PC-9 (cell line): ENCODE data around the gene IFT81. TPM values are rescaled to one million over a fixed set of nuclear protein-coding genes. Genes with fewer than 3 reads are reported as not detected.

Experiments used
- BruUV-seq: library from RNA; stranded (reverse); fragments of 400-500 nt; replicated peaks from 2 replicates; lab custom pipeline; 2021; lab: Mats Ljungman, UMichigan
- CTCF ChIA-PET: fragments of 300-600 bp; sonication (Branson Sonifier 250); formaldehyde crosslinking; loops from one replicate; lab custom pipeline; 2022; ENCODE audit warnings: antibody characterized with exemption; lab: Charles Lee
- POLR2A ChIA-PET: fragments of 300-600 bp; sonication (Branson Sonifier 250); formaldehyde crosslinking; loops from one replicate; lab custom pipeline; 2022; ENCODE audit warnings: antibody characterized with exemption; ENCODE audit not compliant: unreplicated experiment; lab: Charles Lee
- DNase-seq, 2 experiments: peaks; one replicate each; pipeline versions ENCODE4 v3.0.0 to v3.0.0-alpha.2; 2015 to 2022; ENCODE audit warnings: mixed read lengths in 1 of 2
- H2AFZ ChIP-seq: fragments of 200-600 bp; sonication (generic); 2 replicates; pipeline ENCODE4 v1.8.1; 2017; ENCODE audit warnings: antibody characterized with exemption
- H3F3A ChIP-seq: fragments of 200-600 bp; sonication (generic); 2 replicates; pipeline ENCODE4 v1.8.1; 2017; ENCODE audit warnings: antibody characterized with exemption, mild to moderate bottlenecking, low read depth; ENCODE audit not compliant: insufficient read depth
- H3K27ac ChIP-seq: fragments of 200-600 bp; sonication (generic); 2 replicates; pipeline ENCODE4 v1.6.1; 2016; ENCODE audit warnings: mixed run types
- H3K27me3 ChIP-seq: fragments of 200-600 bp; sonication (generic); 2 replicates; pipeline ENCODE4 v1.6.1; 2016; ENCODE audit warnings: low read depth, mixed run types; ENCODE audit not compliant: insufficient read depth
- H3K36me3 ChIP-seq: fragments of 200-600 bp; sonication (generic); 2 replicates; pipeline ENCODE4 v1.6.1; 2016; ENCODE audit warnings: low read depth, mixed run types
- H3K4me1 ChIP-seq: fragments of 200-600 bp; sonication (generic); replicated peaks from 2 replicates; pipeline ENCODE4 v1.6.1; 2016; ENCODE audit warnings: mixed run types; ENCODE audit not compliant: insufficient read depth
- H3K4me2 ChIP-seq: fragments of 200-600 bp; sonication (generic); 2 replicates; pipeline ENCODE4 v1.6.1; 2017; ENCODE audit warnings: mixed run types
- H3K4me3 ChIP-seq: fragments of 200-600 bp; sonication (generic); 2 replicates; pipeline ENCODE4 v1.6.1; 2016; ENCODE audit warnings: mixed run types
- H3K79me2 ChIP-seq: fragments of 200-600 bp; sonication (generic); 2 replicates; pipeline ENCODE4 v1.6.1; 2017; ENCODE audit warnings: low read depth, mixed run types
- H3K9me2 ChIP-seq: fragments of 200-600 bp; sonication (generic); 2 replicates; pipeline ENCODE4 v1.8.1; 2017; ENCODE audit warnings: mild to moderate bottlenecking; ENCODE audit not compliant: insufficient read depth
- H3K9me3 ChIP-seq: fragments of 200-600 bp; sonication (generic); 2 replicates; pipeline ENCODE4 v1.8.1; 2016; ENCODE audit warnings: low read depth; ENCODE audit not compliant: insufficient read depth
- H4K20me1 ChIP-seq: fragments of 200-600 bp; sonication (generic); 2 replicates; pipeline ENCODE4 v1.8.1; 2017; ENCODE audit not compliant: insufficient read depth
- CTCF ChIP-seq: fragments of 200-600 bp; sonication (generic); conservative IDR thresholded peaks from 2 replicates; pipeline ENCODE4 v1.6.1; 2017; ENCODE audit warnings: mixed run types, antibody characterized with exemption, mild to moderate bottlenecking, moderate library complexity
- EZH2 ChIP-seq: fragments of 200-600 bp; sonication (generic); IDR thresholded peaks from 2 replicates; pipeline ENCODE4 v1.8.0; 2017; ENCODE audit warnings: antibody characterized with exemption, low read depth
- intact Hi-C: fragments of 100-400 bp; cut with micrococcal nuclease; formaldehyde crosslinking; loops from one replicate; pipeline ENCODE4 v1.10.0; 2022; ENCODE audit not compliant: unreplicated experiment
- total RNA-seq: library from RNA; stranded (reverse); gene quantifications from 2 replicates; pipeline ENCODE4 v1.2.3, GENCODE V29; 2021

Gene IFT81
- total RNA-seq, 1 experiment from 2014 or later, result 19.3 TPM

- Histone ChIP-seq H3K4me3 (no peak overlapping the region), H3K9me3 (no peaks in the 10 kb centered on the region), H4K20me1 (no peaks in the 10 kb centered on the region), H3K9me2 (no peaks in the 10 kb centered on the region), H3K27me3 (no peaks in the 10 kb centered on the region; the same call in 1 of the 2 replicates), H3K36me3 (no peaks in the 10 kb centered on the region), H3F3A (no peaks in the 10 kb centered on the region), H3K27ac (no peak overlapping the region), H2AFZ (no peak overlapping the region), H3K79me2 (no peaks in the 10 kb centered on the region), H3K4me2 (no peak overlapping the region), H3K4me1 (no peaks in the 10 kb centered on the region)
- ChIA-PET CTCF (no interaction called here), POLR2A (interaction anchor here (0.6 kb wide), 1 partner anchor 48 kb away, joined by 4 read pairs; no protein-coding TSS in a partner anchor)
- no TSS peak for BruUV-seq
- DNase-seq, result no peak
- intact Hi-C loops, result no loop called here
- TF ChIP-seq EZH2 (no peak), CTCF (no peak)
Measured at GRCh38 chr12:110093631-110094311, 30.4 kb upstream of the IFT81 start.

DNA sequence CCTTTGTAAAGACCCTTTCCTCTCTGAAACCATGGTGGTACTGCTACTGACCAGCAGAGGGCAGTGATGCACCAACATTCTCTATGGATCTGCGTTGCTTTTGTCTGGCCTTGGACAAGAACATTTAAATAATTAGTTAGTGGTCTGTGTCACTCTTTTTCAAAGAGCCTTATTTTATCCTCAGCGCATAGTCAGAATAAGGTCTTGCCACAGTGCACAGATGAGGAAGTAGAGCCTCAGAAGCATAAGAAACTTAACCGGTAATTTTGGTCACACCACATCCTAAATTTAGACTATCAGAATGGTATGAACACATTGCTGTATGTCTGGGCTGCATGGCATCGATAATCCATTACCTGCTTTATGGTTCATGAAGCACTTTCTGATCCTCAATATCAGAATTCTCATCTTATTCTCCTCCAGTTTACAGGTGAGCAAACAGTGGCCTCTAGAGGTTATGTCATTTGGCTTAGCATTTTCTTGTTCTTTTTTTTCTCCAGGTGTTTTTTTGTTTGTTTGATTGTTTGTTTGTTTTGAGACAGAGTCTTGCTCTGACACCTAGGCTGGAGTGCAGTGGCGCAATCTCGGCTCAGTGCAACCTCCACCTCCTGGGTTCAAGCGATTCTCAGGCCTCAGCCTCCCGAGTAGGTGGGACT lies 23.7 kb upstream of the IFT81 start:
- Histone ChIP-seq H3K27ac (no peak overlapping the region), H2AFZ (no peak overlapping the region), H3K27me3 (no peaks in the 10 kb centered on the region), H3F3A (0 out of 2 replicates have a peak, but pooled peaks cover 4% of the 10 kb centered on the region), H3K4me2 (peak overlapping the region; percentile 21), H3K9me2 (no peaks in the 10 kb centered on the region), H3K4me3 (no peak overlapping the region), H4K20me1 (no peaks in the 10 kb centered on the region), H3K9me3 (no peaks in the 10 kb centered on the region), H3K79me2 (no peaks in the 10 kb centered on the region), H3K36me3 (no peaks in the 10 kb centered on the region), H3K4me1 (no peaks in the 10 kb centered on the region)
- peak; percentile 53 to 60 for DNase-seq
- intact Hi-C loops, result loop anchor here (1.0 to 5.0 kb wide), 5 partner anchors 63 to 787 kb away; no protein-coding TSS in a partner anchor
- no peak for TF ChIP-seq EZH2
- TF ChIP-seq CTCF, result peak; percentile 97
- POLR2A ChIA-PET, result interaction anchor here (0.6 kb wide), 1 partner anchor 331 kb away, joined by 13 read pairs; no protein-coding TSS in a partner anchor
- CTCF ChIA-PET, result interaction anchor here (0.7 to 1.0 kb wide), 4 partner anchors 22 to 331 kb away, joined by 3 to 6 read pairs (median 3); no protein-coding TSS in a partner anchor
- BruUV-seq, result no TSS peak

- Histone ChIP-seq H2AFZ (no peak overlapping the region), H3K27me3 (no peaks in the 10 kb centered on the region), H3K4me2 (no peak overlapping the region), H3K36me3 (no peaks in the 10 kb centered on the region), H3K9me2 (no peaks in the 10 kb centered on the region), H3K4me3 (no peak overlapping the region), H3K27ac (no peak overlapping the region), H4K20me1 (no peaks in the 10 kb centered on the region), H3F3A (0 out of 2 replicates have a peak, but pooled peaks cover 4% of the 10 kb centered on the region), H3K9me3 (no peaks in the 10 kb centered on the region), H3K4me1 (no peaks in the 10 kb centered on the region), H3K79me2 (no peaks in the 10 kb centered on the region)
- TF ChIP-seq CTCF, result peak; percentile 54
- TF ChIP-seq EZH2, result no peak
- ChIA-PET POLR2A (no interaction called here), CTCF (interaction anchor here (0.6 kb wide), 1 partner anchor 501 kb away, joined by 11 read pairs; no protein-coding TSS in a partner anchor)
- no TSS peak for BruUV-seq
- intact Hi-C loops, result loop anchor here (5.0 kb wide), 2 partner anchors 65 to 785 kb away; no protein-coding TSS in a partner anchor
- DNase-seq, result peak; percentile 60 to 78
Measured at GRCh38 chr12:110102255-110102654, 21.9 kb upstream of the IFT81 start.
